ENCODE measurements around the gene EEF1G. TPM values are rescaled to one million over a fixed set of nuclear protein-coding genes. Genes with fewer than 3 reads are reported as not detected.

Gene EEF1G
- total and polyA plus RNA-seq, 9 of the 15 experiments (the other 6 are each of a cell fraction or from before 2014, with no cell fraction given), result 985 to 2,349 (median 2,035) TPM

DNA sequence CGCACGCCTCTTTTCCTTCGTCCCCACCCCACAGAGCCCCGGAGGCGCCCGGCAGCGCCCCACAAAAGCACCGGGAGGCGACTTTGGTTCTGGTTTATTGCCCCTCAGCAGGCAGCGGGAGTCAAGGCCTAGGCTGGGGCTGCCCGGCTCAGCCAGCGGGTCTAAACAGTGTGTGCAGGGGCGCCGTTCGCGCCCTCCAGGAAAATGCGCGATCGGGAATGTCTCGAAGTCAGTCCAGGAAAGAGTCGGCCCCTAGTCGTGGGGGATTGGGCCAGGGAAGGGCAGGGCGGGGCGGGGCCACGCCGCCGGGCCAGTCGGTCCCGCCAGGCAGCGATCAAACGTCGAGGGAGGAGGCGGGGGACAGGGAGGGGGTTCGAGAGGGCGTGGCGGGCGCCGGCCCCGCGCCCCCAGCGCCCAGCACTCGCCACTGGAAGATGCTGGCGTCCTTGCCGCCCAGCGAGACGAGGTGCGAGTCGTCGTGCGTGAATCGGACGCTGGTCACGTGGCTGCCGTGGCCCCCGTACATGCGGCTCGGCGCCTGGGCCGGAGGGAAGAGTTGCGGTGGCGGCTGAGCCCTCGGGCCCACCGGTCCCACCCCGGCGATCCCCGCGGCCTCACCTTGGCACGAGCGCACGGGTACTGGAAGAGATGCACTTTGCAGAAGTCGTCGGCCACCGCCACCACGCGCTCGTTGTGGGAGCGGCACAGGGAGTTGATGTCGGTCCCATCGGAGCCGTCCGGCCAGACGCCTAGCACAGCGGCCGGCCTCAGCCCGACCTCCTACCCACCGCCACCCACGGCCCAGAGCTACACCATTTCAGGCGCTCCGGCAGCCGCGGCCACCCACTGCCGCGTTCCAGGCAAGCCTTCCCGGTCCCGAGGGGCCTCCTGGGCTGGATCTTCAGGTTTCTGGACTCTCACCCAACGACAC lies 28.7 kb upstream of the EEF1G start (continued):
- TF ChIP-seq, protein P1, sequence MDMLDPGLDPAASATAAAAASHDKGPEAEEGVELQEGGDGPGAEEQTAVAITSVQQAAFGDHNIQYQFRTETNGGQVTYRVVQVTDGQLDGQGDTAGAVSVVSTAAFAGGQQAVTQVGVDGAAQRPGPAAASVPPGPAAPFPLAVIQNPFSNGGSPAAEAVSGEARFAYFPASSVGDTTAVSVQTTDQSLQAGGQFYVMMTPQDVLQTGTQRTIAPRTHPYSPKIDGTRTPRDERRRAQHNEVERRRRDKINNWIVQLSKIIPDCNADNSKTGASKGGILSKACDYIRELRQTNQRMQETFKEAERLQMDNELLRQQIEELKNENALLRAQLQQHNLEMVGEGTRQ (CRISPR knock-in tag; IDR thresholded peaks at IDR 0.05), result peak; percentile 82
- TF ChIP-seq KLF6 (CRISPR knock-in tag; IDR thresholded peaks at IDR 0.05; ENCODE audit: borderline replicate concordance) (0 out of 2 replicates have a peak, but pooled peaks have one; percentile 48), ZNF354B (CRISPR knock-in tag; IDR thresholded peaks at IDR 0.05) (no peak), NCOA6 (IDR thresholded peaks at IDR 0.05) (peak; percentile 43; the same call in 1 of the 2 replicates), DDX20 (tag; IDR thresholded peaks at IDR 0.05; ENCODE audit: low read depth) (no peak)
- TF ChIP-seq, protein P2, sequence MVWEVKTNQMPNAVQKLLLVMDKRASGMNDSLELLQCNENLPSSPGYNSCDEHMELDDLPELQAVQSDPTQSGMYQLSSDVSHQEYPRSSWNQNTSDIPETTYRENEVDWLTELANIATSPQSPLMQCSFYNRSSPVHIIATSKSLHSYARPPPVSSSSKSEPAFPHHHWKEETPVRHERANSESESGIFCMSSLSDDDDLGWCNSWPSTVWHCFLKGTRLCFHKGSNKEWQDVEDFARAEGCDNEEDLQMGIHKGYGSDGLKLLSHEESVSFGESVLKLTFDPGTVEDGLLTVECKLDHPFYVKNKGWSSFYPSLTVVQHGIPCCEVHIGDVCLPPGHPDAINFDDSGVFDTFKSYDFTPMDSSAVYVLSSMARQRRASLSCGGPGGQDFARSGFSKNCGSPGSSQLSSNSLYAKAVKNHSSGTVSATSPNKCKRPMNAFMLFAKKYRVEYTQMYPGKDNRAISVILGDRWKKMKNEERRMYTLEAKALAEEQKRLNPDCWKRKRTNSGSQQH (CRISPR knock-in tag; IDR thresholded peaks at IDR 0.05), result 0 out of 2 replicates have a peak, but pooled peaks have one; percentile 42
- TF ChIP-seq, protein P3, sequence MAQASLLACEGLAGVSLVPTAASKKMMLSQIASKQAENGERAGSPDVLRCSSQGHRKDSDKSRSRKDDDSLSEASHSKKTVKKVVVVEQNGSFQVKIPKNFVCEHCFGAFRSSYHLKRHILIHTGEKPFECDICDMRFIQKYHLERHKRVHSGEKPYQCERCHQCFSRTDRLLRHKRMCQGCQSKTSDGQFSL (CRISPR knock-in tag; IDR thresholded peaks at IDR 0.05), result peak; percentile 45; the same call in 1 of the 2 replicates
- TF ChIP-seq, protein P3 (tag; IDR thresholded peaks at IDR 0.05), result no peak
- TF ChIP-seq, protein P4, sequence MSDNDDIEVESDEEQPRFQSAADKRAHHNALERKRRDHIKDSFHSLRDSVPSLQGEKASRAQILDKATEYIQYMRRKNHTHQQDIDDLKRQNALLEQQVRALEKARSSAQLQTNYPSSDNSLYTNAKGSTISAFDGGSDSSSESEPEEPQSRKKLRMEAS (CRISPR knock-in tag; IDR thresholded peaks at IDR 0.05), result peak; percentile 91
- TF ChIP-seq, protein P5, sequence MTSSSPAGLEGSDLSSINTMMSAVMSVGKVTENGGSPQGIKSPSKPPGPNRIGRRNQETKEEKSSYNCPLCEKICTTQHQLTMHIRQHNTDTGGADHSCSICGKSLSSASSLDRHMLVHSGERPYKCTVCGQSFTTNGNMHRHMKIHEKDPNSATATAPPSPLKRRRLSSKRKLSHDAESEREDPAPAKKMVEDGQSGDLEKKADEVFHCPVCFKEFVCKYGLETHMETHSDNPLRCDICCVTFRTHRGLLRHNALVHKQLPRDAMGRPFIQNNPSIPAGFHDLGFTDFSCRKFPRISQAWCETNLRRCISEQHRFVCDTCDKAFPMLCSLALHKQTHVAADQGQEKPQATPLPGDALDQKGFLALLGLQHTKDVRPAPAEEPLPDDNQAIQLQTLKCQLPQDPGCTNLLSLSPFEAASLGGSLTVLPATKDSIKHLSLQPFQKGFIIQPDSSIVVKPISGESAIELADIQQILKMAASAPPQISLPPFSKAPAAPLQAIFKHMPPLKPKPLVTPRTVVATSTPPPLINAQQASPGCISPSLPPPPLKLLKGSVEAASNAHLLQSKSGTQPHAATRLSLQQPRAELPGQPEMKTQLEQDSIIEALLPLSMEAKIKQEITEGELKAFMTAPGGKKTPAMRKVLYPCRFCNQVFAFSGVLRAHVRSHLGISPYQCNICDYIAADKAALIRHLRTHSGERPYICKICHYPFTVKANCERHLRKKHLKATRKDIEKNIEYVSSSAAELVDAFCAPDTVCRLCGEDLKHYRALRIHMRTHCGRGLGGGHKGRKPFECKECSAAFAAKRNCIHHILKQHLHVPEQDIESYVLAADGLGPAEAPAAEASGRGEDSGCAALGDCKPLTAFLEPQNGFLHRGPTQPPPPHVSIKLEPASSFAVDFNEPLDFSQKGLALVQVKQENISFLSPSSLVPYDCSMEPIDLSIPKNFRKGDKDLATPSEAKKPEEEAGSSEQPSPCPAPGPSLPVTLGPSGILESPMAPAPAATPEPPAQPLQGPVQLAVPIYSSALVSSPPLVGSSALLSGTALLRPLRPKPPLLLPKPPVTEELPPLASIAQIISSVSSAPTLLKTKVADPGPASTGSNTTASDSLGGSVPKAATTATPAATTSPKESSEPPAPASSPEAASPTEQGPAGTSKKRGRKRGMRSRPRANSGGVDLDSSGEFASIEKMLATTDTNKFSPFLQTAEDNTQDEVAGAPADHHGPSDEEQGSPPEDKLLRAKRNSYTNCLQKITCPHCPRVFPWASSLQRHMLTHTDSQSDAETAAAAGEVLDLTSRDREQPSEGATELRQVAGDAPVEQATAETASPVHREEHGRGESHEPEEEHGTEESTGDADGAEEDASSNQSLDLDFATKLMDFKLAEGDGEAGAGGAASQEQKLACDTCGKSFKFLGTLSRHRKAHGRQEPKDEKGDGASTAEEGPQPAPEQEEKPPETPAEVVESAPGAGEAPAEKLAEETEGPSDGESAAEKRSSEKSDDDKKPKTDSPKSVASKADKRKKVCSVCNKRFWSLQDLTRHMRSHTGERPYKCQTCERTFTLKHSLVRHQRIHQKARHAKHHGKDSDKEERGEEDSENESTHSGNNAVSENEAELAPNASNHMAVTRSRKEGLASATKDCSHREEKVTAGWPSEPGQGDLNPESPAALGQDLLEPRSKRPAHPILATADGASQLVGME (CRISPR knock-in tag; IDR thresholded peaks at IDR 0.05), result 0 out of 2 replicates have a peak, but pooled peaks have one; percentile 19

All from K562 (cell line).